HepG2 (cell line): Measurements from ENCODE around the gene CCDC197. TPM values are rescaled to one million over a fixed set of nuclear protein-coding genes. Genes with fewer than 3 reads are reported as not detected.

Source experiments
- BRD4 ChIP-seq: sonication (generic); formaldehyde crosslinking; IDR thresholded peaks from 2 replicates; pipeline ENCODE4 v1.4.0; 2020; ENCODE audit warnings: missing genetic modification reagents
- HMG20A ChIP-seq: IDR thresholded peaks from 2 replicates; pipeline ENCODE4 v1.6.1; 2016; ENCODE audit warnings: borderline replicate concordance
- HNF4A ChIP-seq: sonication (generic); formaldehyde crosslinking; IDR thresholded peaks from 2 replicates; pipeline ENCODE4 v1.4.0; 2020; ENCODE audit warnings: missing genetic modification reagents
- NCOA5 ChIP-seq: sonication (generic); formaldehyde crosslinking; IDR thresholded peaks from 2 replicates; pipeline ENCODE4 v1.4.0; 2020; ENCODE audit warnings: missing genetic modification reagents
- NONO ChIP-seq, 2 experiments: fragments of 450-650 bp in 1 of 2; sonication (generic) in 1 of 2; formaldehyde crosslinking in 1 of 2; IDR thresholded peaks in 1 of 2; conservative IDR thresholded peaks in 1 of 2; 2 replicates each; pipeline versions ENCODE4 v1.6.1 to v1.8.0; 2017 to 2022; ENCODE audit warnings: mild to moderate bottlenecking in 1 of 2, missing genetic modification reagents in 1 of 2, moderate library complexity in 1 of 2
- WIZ ChIP-seq: sonication (generic); formaldehyde crosslinking; IDR thresholded peaks from 2 replicates; pipeline ENCODE4 v1.5.1; 2020; ENCODE audit warnings: mild to moderate bottlenecking, missing genetic modification reagents
- ZNF224 ChIP-seq: sonication (generic); formaldehyde crosslinking; IDR thresholded peaks from 2 replicates; pipeline ENCODE4 v1.5.0; 2020; ENCODE audit warnings: mild to moderate bottlenecking, missing genetic modification reagents
- ZNF329 ChIP-seq: sonication (generic); formaldehyde crosslinking; IDR thresholded peaks from 2 replicates; pipeline ENCODE4 v1.9.0; 2021; ENCODE audit warnings: low read depth, mild to moderate bottlenecking, missing genetic modification reagents
- polyA plus RNA-seq, 8 experiments: library from polyadenylated mRNA; depleted of rRNA in 3 of 8; stranded (reverse) in 7 of 8; unstranded in 1 of 8; fragments of >200 nt; fragmentation: Illumina TruSeq in 4 of 8; extraction: Trizol in 4 of 8; gene quantifications; 2 replicates each; pipeline versions ENCODE4 v1.2.1 to v1.2.3, GENCODE V29; 2011 to 2016; ENCODE audit warnings: low read depth in 4 of 8, missing spikeins in 1 of 8, mixed read lengths in 1 of 8; ENCODE audit not compliant: insufficient read depth in 1 of 8
- total RNA-seq, 5 experiments: library from RNA; depleted of rRNA; stranded (reverse); fragments of >200 nt; fragmentation: Illumina TruSeq; extraction: Trizol; gene quantifications; 2 replicates each; pipeline ENCODE4 v1.2.3, GENCODE V29; 2016; ENCODE audit warnings: low read depth in 1 of 5
- TF ChIP-seq, protein P1 (sequence below): fragments of 450-650 bp; IDR thresholded peaks from 2 replicates; pipeline ENCODE4 v1.6.1; 2016
- TF ChIP-seq, protein P2 (sequence below): sonication (generic); formaldehyde crosslinking; IDR thresholded peaks from 2 replicates; pipeline ENCODE4 v1.5.0; 2020; ENCODE audit warnings: mild to moderate bottlenecking, missing genetic modification reagents
- TF ChIP-seq, protein P3 (sequence below): sonication (generic); formaldehyde crosslinking; IDR thresholded peaks from 2 replicates; pipeline ENCODE4 v1.5.1; 2020; ENCODE audit warnings: missing genetic modification reagents, mild to moderate bottlenecking, borderline replicate concordance
- TF ChIP-seq, protein P4 (sequence below): sonication (generic); formaldehyde crosslinking; IDR thresholded peaks from 2 replicates; pipeline ENCODE4 v1.5.0; 2020; ENCODE audit warnings: mild to moderate bottlenecking, missing genetic modification reagents, moderate library complexity

CCDC197 gene
- total and polyA plus RNA-seq, 2 of the 13 experiments (the other 11 are each of a cell fraction or from before 2014, with no cell fraction given): 0.11 to 0.13 TPM

DNA sequence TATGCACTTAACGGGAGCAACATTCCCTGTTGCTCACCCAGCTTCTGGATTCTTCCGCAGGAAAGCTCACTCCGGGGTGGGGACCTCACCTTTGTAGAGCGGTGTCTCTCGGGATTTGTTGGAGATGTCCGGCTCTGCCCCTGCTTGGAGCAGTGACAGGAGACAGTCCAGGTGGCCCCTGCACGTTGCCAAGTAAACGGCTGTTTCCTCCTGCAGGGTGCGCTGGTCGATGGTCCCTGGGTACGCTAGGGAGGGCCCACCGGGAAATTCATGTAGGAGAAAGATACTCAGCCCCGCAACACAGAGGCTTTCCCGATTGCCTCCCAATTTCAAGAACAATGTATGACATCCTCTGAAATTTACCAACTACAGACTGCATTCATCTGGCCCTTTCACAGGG lies 43.8 kb upstream of the CCDC197 start (continued):
- TF ChIP-seq, protein P1, sequence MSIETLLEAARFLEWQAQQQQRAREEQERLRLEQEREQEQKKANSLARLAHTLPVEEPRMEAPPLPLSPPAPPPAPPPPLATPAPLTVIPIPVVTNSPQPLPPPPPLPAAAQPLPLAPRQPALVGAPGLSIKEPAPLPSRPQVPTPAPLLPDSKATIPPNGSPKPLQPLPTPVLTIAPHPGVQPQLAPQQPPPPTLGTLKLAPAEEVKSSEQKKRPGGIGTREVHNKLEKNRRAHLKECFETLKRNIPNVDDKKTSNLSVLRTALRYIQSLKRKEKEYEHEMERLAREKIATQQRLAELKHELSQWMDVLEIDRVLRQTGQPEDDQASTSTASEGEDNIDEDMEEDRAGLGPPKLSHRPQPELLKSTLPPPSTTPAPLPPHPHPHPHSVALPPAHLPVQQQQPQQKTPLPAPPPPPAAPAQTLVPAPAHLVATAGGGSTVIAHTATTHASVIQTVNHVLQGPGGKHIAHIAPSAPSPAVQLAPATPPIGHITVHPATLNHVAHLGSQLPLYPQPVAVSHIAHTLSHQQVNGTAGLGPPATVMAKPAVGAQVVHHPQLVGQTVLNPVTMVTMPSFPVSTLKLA: no peak
- TF ChIP-seq, protein P2, sequence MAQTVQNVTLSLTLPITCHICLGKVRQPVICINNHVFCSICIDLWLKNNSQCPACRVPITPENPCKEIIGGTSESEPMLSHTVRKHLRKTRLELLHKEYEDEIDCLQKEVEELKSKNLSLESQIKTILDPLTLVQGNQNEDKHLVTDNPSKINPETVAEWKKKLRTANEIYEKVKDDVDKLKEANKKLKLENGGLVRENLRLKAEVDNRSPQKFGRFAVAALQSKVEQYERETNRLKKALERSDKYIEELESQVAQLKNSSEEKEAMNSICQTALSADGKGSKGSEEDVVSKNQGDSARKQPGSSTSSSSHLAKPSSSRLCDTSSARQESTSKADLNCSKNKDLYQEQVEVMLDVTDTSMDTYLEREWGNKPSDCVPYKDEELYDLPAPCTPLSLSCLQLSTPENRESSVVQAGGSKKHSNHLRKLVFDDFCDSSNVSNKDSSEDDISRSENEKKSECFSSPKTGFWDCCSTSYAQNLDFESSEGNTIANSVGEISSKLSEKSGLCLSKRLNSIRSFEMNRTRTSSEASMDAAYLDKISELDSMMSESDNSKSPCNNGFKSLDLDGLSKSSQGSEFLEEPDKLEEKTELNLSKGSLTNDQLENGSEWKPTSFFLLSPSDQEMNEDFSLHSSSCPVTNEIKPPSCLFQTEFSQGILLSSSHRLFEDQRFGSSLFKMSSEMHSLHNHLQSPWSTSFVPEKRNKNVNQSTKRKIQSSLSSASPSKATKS (CRISPR knock-in tag): no peak
- TF ChIP-seq HNF4A: no peak
- TF ChIP-seq ZNF224 (CRISPR knock-in tag): no peak
- TF ChIP-seq NONO (IDR thresholded peaks at IDR 0.05): no peak
- TF ChIP-seq NONO (CRISPR knock-in tag; conservative IDR thresholded peaks at IDR 0.05): 0 out of 2 replicates have a peak, but pooled peaks have one; percentile 27
- no peak for TF ChIP-seq BRD4 (CRISPR knock-in tag)
- TF ChIP-seq, protein P3, sequence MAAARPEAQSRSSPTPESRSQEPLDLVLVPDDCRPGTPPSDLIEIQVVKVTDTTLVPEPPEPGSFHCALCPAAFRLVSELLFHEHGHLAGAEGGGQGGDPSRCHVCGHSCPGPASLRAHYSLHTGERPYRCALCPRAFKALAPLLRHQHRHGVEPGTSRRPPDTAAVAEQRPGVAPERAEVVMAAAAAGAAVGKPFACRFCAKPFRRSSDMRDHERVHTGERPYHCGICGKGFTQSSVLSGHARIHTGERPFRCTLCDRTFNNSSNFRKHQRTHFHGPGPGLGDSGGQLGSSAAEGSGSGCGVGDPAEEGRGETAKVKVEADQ: no peak
- TF ChIP-seq, protein P4, sequence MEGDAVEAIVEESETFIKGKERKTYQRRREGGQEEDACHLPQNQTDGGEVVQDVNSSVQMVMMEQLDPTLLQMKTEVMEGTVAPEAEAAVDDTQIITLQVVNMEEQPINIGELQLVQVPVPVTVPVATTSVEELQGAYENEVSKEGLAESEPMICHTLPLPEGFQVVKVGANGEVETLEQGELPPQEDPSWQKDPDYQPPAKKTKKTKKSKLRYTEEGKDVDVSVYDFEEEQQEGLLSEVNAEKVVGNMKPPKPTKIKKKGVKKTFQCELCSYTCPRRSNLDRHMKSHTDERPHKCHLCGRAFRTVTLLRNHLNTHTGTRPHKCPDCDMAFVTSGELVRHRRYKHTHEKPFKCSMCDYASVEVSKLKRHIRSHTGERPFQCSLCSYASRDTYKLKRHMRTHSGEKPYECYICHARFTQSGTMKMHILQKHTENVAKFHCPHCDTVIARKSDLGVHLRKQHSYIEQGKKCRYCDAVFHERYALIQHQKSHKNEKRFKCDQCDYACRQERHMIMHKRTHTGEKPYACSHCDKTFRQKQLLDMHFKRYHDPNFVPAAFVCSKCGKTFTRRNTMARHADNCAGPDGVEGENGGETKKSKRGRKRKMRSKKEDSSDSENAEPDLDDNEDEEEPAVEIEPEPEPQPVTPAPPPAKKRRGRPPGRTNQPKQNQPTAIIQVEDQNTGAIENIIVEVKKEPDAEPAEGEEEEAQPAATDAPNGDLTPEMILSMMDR (CRISPR knock-in tag): peak; percentile 79
- TF ChIP-seq ZNF329 (CRISPR knock-in tag): no peak
- no peak for TF ChIP-seq NCOA5 (CRISPR knock-in tag)
- no peak for TF ChIP-seq WIZ (CRISPR knock-in tag)
- TF ChIP-seq HMG20A: no peak
- TF ChIP-seq, all 625 proteins: peak for 38
